Measurements from ENCODE around the gene YPEL1.

DNA sequence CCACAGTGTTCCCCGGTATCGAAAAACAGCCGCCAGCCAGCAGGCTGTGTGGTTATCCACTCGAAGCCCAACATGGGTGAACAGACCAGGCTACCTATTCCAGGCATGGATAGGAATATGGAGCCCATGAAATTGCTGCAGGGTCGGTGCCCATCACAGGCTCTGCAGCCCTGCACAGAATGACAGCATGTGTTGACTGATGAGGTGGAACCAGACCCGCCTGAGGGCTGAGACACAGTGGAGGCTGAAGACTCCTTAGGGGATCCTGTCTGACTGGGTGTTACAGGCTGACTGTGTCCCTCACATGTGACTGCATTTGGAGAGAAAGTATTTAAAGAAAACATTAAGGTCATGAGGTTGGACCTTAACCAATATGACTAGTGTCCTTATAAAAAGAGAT is 6.2 kb upstream of the YPEL1 start:
- TF ChIP-seq EP300 (IDR thresholded peaks at IDR 0.05; ENCODE audit: borderline replicate concordance), result no peak
- TF ChIP-seq FOXM1 (IDR thresholded peaks at IDR 0.05; ENCODE audit: borderline replicate concordance, low read depth), result no peak
- TF ChIP-seq NFIC (IDR thresholded peaks at IDR 0.05), result no peak
- no peak for TF ChIP-seq TAF1 (IDR thresholded peaks at IDR 0.05; ENCODE audit: low read depth)
- no peak for TF ChIP-seq TEAD4 (IDR thresholded peaks at IDR 0.05)
- no peak for TF ChIP-seq USF1 (IDR thresholded peaks at IDR 0.05)
- no peak for TF ChIP-seq MAX (IDR thresholded peaks at IDR 0.05)
- no peak for TF ChIP-seq RAD21 (IDR thresholded peaks at IDR 0.05; ENCODE audit: low read depth)
- no peak for TF ChIP-seq YY1 (IDR thresholded peaks at IDR 0.05; ENCODE audit: low read depth)
- no peak for TF ChIP-seq ZBTB7A (IDR thresholded peaks at IDR 0.05; ENCODE audit: low read depth)
- TF ChIP-seq, protein P1, sequence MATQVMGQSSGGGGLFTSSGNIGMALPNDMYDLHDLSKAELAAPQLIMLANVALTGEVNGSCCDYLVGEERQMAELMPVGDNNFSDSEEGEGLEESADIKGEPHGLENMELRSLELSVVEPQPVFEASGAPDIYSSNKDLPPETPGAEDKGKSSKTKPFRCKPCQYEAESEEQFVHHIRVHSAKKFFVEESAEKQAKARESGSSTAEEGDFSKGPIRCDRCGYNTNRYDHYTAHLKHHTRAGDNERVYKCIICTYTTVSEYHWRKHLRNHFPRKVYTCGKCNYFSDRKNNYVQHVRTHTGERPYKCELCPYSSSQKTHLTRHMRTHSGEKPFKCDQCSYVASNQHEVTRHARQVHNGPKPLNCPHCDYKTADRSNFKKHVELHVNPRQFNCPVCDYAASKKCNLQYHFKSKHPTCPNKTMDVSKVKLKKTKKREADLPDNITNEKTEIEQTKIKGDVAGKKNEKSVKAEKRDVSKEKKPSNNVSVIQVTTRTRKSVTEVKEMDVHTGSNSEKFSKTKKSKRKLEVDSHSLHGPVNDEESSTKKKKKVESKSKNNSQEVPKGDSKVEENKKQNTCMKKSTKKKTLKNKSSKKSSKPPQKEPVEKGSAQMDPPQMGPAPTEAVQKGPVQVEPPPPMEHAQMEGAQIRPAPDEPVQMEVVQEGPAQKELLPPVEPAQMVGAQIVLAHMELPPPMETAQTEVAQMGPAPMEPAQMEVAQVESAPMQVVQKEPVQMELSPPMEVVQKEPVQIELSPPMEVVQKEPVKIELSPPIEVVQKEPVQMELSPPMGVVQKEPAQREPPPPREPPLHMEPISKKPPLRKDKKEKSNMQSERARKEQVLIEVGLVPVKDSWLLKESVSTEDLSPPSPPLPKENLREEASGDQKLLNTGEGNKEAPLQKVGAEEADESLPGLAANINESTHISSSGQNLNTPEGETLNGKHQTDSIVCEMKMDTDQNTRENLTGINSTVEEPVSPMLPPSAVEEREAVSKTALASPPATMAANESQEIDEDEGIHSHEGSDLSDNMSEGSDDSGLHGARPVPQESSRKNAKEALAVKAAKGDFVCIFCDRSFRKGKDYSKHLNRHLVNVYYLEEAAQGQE (IDR thresholded peaks at IDR 0.05; ENCODE audit: low read depth), result no peak
- TF ChIP-seq CREB1 (IDR thresholded peaks at IDR 0.05; ENCODE audit: low read depth), result no peak
- no peak for TF ChIP-seq CEBPB (IDR thresholded peaks at IDR 0.05)

Data from Ishikawa (cell line).